GM19468 (cell line): ENCODE measurements around the gene RFX4.

ENCODE experiments used
- ATAC-seq: cut with Tn5 transposase; IDR thresholded peaks from one replicate; pipeline ENCODE4 v1.9.1; 2021; ENCODE audit warnings: mild to moderate bottlenecking, moderate library complexity, moderate number of reproducible peaks; ENCODE audit not compliant: unreplicated experiment; ENCODE audit errors: extremely low read depth

Gene RFX4

DNA sequence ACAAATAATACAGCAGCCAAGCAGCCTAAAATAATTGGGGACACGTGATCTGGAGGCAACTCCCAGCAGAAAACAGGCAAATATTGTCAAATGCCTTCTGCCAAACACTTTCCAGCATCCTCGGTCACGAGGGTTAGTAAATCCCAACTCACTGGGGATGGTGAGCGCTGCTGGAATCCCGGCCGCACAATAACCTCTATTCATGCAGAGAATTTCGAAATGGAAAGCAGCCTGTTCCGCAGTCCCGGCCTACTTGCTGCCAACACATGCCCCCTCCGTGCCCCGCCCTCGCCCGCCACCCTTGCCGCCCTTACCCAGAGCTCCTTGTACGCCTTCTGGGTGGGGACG, 62.2 kb downstream of the RFX4 start:
- no peak for ATAC-seq

DNA sequence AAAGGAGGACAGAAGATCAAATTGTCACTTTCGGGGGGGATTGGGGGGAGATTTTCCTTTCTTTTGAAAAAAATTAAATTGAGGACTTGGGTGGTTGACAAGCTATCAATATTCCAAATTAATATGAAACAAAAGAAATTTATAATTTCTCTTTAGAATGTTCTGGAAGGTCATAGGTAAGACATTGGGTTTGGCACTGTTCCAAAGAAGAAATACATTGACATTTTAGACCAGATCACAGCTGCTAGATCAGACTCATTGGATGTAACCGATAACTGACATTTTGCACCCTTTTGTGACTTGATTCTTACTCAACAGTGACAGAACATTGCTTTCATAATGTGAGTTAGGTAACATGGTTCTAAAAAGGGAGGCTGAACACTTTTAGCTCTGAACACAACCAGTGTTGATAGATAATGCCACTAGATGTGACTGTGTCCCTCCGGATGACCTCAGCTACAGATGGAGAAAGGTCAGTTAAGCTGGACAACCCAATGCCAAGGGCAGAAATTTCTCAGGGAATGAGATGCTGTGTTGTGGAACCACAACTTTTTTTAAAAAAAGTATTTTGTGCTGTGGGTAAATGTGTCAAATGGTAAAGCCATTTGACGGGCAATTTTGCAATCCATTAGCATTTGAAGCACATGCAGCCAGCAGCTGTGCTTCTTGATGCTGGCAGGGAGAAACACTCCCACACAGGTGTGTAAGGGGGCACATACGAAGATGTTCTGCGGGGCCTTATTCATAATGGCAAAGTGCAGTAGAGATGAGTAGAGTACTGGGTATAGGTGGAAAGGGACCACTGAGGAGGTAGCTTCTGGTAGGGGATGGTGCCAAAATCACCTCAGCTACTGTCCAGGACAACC, 62.9 kb downstream of the RFX4 start:
- no peak for ATAC-seq

DNA sequence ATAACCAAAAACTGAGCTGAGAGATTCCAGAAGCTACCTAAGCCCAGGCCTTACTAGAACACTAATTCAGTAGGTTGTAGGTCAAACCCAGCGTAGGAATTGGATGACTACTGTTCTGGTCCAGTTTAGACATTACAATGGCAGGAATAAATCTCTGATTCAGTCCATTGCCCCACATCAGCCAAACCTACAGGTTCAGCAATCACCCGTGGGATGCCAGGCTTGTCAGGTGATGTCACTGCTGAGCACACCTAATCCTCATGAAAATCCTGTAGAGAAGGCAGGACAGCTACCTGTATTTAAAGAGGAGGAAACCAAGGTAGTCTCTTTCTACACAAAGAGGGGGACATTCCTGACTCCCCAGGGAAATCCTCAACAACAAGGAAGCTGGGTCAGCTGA, 63.7 kb downstream of the RFX4 start:
- ATAC-seq: no peak

DNA sequence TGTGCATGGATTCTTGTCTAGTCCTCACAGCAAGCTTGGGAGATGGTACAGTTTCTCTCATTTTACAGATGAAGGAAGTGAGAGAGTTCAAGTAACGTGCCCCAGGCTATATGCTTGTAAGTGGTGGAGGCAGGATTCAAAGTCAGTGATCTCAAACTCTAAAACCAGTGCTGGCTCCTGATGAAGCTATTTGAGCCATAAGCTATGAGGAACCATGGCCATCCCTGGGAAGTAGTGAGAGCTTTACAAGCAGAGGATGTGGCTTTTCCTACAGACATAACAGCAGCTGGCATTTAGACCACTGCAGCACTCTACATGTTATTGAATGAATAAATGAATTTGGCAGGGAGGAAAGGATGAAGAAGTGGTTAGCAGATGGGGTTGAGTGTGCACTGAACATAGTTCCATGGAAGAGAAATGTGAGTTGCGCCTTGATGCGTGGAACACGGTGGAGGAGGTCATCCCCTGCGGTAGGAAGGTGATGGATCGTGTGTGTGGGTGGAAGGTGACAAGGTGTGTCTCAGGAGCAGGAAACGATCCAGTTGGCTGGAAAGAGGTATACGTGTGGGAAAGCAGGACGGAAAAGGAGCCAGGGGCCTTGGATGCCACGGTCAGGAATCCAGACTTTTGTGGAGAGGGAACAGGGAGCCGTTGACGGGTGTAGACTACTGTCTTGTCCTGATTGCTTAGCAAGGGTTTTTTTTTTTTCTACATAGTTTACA, 65.2 kb downstream of the RFX4 start:
- no peak for ATAC-seq

DNA sequence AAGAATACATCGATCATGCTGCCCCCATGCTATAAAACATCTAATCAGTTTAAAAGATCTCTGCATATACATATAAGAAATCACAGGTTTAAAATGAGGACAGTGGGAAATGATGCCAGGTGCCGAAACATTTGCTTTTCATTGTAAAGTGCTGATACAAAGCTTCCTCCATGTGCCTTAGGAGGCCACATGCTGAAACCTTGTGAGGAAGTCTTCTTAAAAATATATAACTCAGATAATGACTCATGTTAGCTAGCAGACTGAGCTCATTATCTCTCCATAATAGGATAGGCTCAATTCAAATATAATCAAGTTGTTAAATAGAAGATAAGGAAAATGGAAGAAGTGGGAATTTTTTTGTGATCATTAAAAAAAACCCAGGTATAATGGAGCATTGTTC, 65.9 kb downstream of the RFX4 start:
- ATAC-seq: no peak

DNA sequence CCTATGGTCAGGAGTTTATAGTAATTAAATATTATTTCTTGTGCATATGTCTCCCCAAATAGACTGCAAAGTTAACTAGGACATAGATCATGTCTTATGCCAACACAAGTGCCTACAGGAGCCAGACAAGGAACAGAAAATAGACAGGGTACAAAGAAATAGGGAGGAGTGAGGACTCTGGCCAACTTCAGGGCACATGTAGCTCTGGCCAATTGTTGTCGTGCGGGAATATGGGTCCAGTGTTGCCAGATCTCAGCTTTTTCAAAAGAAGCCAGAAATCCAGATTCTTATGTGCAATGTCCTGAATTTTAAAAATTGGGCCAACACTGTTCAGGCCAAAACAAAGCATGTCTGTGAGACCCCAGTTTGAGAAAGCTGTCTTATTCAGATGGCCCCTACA, 68.7 kb downstream of the RFX4 start:
- ATAC-seq: no peak

DNA sequence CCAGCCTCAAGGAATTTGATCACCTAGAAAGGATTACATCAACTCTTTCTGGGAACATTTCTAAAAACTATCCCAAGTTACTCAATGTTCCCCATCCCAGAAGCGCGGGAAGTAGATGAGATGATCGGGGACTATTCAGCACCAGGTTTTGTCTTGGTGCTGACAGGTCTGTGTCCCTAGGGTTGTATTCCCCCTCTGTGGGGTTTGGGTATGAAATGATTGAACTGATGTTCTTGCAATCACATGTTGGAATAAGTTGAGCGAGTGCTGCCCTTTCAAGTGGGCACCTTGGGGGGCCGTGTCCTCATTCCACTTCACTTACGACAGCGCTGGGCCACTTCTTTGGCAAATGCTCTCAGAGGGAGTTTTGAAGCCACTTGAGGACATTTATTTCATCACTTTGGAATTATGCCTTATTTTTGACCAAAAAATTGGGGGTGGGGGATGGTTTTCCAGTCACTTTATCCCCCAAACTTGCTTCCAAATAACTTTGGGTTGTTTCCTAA, 69.8 kb downstream of the RFX4 start:
- ATAC-seq: no peak

DNA sequence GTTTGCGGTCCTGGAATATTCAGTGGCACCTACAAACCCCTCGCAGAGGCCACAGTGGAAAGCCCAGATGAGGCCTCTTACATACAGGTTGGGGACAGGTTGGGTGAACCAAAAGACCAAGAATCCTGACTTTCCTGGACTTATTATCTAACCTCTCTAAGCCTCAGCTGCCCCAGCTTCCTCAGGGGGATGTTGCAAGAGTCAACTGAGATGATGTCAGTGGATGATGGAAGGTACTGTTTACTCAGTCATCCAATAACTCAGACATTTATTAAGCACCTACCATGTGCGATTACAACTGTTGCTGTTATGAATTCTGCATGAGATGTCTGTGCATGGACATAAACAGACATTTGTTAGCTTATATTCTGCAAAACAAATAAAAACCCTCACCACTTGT, 72.8 kb downstream of the RFX4 start:
- no peak for ATAC-seq

DNA sequence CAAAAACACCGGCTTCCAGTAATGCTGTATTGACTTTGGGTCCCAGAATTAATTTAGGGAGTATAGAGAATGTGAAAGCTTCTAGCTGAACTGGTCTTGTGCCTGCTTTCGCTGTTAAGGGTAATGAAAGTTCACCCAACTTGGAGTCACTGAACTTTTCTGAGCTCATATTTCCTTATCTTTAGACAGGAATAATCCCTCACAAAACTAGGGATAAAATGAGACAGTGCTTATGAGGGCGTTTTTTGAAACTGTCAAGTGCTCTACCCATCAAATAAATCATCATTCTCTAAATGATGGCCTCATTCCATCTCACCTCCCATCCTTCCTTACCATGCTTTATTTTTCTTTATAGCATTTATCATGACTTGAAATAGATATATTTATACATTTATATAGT, 74.7 kb downstream of the RFX4 start:
- no peak for ATAC-seq

DNA sequence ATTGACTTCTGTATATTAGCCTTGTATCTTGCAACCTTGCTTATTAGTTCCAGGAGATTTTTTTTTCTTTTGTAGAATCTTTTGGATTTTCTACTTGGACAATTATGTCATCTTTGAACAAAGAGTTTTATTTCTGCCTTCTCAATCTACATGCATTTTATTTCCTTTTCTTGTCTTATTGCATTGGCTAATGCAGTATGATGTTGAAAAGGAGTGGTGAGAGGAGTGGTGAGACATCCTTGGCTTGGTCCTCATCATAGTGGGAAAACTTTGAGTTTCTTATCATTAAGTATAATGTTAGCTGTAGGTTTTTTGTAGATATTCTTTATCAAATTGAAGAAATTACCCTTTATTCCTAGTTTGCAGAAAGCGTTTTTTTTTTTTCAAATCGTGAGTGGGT, 80.6 kb downstream of the RFX4 start:
- no peak for ATAC-seq

DNA sequence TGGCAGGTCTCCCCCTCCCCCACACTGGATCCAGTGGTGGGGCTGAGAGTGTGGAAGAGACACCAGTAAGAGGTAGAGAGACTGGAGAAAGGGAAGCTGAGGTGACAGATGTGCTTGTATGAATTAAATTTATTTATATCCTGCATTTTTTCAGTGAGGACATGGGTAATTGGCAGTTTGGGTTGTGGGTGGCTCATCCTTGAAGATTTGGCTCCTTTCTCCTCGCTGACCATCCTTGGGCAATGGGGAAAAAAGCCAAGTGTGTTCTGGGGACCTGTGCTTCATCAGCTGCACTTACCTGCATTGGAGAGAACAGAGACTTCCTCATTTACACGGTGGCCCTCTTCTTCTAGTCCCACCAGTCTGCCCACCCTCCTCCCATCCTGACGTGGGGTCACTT, 86.4 kb downstream of the RFX4 start:
- no peak for ATAC-seq

DNA sequence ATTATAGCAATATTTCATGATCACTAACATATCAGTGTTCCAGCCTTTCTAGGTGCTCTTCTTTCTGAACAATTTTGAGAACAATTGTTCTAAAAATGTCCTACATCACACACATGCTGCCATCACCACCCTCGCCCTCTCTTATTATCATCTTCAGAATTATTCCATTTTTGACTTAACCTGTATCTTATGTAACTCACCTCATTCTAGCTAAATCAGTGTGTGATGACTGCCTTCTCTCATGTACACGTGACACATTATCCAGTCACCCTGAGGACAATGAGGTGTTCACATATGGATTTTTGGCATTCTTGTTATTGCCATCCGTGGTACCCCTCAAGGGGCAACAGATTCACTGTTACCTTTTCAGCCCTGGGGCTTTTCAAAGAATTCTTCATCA, 87.3 kb downstream of the RFX4 start:
- ATAC-seq: no peak

DNA sequence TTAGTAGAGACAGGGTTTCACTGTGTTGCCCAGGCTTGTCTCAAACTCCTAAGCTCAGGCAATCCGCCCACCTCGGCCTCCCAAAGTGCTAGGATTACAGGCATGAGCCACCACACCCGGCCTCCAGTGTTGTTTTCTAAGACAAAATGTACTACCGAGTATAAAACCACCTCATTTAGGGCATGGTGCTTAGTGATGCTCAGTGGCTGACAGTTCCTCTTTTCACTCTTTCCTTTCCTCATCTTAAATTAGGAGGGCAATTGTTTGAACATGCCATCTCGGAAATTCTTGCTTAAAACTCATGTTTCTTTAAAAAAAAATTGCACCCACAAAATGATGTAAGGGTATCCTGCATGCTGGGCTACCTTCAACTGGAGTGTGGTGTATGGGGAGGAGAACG, 89.0 kb downstream of the RFX4 start:
- no peak for ATAC-seq

DNA sequence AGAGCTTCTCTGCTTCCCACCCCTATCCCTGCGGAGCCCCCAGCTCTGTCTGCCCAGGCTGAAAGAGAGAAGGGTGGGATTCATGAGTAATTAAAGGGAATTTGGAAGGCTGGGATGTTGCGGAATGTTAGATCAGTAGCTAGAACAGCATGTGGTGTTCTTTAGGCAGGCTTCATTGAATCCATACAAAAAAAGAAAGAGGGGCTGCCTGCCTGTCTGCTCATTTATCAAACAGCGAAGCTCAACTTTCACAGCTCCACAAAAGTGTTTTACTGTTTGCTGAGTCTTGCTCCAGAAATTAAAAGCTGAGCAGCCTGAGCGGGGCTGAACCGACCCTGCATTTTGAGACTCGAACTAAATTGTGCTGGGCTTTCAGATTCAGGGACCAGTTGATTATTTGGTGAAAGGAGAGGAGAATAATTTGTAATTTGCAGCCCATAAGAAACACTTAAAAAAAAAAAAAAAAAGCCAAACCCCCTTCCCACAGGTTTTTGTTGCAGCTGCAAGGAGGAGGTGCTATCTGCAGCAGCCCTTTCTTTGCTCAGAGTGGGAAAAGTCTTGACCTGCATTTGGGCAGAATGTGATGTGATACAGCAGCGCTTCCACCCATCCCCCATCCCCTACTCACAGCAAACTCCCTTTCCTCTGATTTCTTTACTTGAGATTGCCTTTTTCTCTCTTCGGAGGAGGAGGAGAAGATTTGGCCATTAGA, 89.7 kb downstream of the RFX4 start:
- no peak for ATAC-seq

DNA sequence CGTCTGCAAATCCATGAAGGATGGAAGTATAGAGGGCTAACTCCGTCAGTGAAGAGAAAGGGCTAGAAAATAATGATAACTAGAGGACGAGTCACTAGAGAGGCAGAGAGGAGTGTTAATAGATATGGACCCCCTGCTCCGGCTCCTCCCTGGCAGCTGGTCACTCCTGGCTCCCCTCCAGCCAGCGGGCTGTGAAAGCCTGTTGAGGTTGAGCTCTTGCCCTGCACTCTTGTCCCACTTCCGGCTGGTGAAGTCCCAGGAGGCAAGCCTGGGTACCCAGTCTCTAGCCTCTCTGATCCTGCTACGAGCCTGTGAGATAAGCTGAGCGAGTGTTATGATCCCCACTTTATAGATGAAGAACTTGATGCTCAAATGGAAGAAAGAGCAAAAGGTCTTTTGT, 90.3 kb downstream of the RFX4 start:
- no peak for ATAC-seq

DNA sequence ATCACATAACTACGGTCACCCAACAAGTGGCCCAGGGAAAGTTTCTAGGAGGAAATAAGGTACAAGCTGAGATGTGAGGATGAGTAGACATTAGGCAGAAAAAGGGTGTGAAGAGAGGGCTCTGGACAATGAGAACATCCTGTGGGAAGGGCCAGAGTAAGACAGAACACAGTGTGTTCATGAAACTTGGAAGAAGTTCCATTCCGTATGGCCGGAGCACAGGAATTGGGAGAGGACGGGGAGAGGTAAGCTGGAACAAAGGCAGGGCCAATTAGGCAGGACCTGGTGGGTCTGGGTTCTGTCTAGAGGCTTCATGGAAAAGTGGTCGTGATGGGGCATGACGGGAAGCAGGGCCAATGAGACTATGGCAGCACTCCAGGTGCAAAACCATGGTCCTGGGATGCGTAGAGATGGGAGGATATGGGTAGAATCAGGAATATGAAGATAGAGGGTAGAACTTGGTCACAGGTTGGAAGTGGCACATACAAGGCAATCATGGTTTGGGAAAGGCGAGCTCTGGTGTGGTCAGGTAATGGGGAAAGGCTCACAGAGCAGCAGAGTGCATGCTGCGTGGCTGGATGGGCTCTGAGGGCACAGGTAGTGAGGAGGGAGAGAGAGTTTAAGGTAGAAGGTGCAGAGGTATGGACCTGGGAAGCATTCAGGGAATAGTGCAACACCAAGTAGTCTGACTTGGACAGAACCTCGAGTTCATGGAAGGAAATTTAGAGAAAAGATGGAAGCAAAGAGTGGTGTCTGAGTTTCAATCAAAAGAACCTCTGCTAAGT, 93.0 kb downstream of the RFX4 start:
- no peak for ATAC-seq

DNA sequence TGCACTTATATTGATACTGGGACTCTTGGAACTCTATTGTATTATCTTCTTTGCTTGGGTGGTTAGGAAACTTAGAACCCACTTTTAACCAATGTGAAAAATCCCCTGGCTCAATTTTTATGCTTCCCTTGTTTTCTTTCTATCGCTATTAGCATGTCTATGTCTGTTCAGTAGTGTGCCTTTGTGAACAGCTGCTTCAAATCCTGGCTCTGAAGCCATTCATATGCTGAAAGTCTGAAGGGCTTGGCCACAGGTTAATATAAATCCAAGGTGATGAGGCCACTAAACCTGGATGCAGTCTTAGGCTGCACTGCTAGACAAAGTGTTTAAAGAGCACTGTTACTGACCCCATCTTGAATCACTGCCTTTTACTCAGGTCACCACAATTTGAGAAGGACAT, 96.8 kb downstream of the RFX4 start:
- ATAC-seq: no peak

DNA sequence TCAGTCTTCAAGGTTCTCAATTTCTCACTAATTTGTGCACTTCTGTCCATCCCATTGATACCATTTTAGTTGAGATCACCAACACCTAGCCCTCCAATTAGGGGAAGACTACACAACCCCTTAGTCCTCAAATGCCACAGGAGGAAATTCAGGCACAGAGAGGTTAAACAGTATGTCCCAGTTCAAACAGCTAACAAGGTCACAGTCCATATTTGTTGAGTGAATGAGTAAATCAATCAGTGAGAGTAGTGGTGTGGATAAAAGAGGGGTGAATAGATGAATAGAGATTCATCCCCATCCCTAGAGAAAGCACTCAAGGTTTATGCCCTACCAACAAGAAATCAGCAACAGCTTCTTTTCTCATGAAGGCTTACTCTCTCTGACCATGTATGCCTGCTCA, 97.5 kb downstream of the RFX4 start:
- ATAC-seq: no peak

DNA sequence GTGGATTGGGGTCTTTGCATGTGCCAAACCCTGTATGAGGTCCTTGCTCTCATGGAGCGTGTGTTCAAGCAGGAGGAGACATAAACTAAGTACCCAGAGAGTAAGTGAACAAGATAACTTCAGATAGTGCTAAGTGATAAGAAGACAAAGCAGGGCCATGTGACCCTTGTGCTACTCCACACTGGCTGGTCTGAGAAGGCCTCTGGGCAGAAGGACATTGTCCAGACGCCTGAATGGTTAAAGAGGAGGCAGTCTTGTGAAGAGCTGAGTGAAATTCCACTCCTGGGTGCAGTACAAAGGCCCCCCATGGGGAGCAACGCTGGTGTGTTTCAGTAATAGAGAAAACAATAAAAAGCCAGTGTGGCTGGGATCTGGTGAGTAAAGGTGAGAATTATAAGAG, 98.4 kb downstream of the RFX4 start:
- no peak for ATAC-seq

DNA sequence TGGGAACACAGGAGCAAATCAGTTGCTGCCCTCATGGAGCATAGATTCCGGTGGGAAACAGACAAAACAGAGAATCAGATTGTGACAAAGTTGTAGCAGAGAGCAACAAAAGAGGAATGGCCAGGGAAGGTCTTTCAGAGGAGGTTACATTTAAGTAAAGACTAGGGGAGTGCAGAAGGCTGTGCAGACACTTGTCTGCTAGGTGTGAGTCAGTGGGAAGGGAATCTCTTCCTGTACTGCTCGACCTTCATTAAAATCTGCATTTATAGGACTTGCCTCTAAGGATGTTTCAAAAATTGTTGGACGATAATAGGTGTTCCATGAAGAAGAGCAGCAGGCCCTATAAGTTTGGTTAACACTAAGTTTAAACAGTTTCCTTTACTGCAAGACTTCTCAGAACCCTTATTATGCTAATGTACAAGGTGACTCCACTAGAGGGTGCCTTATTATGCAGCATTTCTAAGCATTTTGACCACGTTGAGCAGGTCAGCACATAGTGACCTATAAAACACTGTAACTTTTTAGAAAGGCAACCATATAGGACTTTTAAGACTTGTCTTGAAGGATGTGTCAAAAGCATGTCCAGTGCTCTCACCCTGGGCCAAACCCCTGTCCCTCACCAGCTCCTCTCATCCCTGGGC, 99.9 kb downstream of the RFX4 start:
- no peak for ATAC-seq
